ENCODE results near the gene PPP2R2D. TPM values are rescaled to one million over a fixed set of nuclear protein-coding genes. Genes with fewer than 3 reads are reported as not detected.

PPP2R2D gene
- total and polyA plus RNA-seq, 9 donors = 26.7 to 62.9 (median 42.0) TPM

DNA sequence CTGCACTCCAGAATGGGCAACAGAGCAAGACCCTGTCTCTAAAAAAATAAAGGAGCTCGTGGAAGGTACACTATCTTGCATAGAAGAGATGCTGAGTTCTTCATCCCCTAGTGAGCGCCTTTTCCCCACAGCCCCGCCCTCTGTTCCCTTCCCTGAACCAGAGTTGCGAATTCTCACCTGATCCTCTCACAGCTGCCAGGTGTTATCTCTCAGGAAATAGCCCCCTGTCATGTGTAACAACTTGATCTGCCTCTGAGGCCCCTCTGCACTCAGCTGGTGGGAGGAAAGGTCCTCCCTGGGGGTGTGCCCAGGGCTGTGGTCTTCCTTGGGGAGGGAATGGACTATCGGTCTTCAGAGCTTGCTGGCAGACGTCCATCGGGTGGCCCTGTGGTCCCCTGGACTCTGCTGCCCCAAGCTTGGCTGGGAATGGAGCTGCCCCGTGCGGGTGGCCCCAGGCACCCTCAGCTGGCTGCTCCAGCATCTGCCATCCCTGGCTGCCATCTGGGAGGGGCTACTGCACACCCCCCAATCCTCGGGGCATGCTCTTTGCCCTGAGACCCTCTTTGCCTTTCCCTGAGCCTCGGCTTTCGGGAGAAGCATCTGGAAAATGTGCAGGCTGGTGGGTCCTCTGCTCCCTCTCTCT, 102.6 kb downstream of the PPP2R2D start:
- H3K9me3 ChIP-seq = no peaks in the 10 kb centered on the region
- TF ChIP-seq POLR2A (IDR thresholded peaks at IDR 0.05) = no peak
- TF ChIP-seq EP300 (IDR thresholded peaks at IDR 0.05) = no peak
- TF ChIP-seq, protein P1, sequence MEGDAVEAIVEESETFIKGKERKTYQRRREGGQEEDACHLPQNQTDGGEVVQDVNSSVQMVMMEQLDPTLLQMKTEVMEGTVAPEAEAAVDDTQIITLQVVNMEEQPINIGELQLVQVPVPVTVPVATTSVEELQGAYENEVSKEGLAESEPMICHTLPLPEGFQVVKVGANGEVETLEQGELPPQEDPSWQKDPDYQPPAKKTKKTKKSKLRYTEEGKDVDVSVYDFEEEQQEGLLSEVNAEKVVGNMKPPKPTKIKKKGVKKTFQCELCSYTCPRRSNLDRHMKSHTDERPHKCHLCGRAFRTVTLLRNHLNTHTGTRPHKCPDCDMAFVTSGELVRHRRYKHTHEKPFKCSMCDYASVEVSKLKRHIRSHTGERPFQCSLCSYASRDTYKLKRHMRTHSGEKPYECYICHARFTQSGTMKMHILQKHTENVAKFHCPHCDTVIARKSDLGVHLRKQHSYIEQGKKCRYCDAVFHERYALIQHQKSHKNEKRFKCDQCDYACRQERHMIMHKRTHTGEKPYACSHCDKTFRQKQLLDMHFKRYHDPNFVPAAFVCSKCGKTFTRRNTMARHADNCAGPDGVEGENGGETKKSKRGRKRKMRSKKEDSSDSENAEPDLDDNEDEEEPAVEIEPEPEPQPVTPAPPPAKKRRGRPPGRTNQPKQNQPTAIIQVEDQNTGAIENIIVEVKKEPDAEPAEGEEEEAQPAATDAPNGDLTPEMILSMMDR (IDR thresholded peaks at IDR 0.05) = no peak
- H3K27me3 ChIP-seq = no peaks in the 10 kb centered on the region
- no peak overlapping the region for H3K4me3 ChIP-seq
- 70 to 76% (median 74%) methylated on average over 12 of the region's 12 CpGs for WGBS, 3 donors
- no peaks in the 10 kb centered on the region for H3K36me3 ChIP-seq
- intact Hi-C loops (cut with DNase I) = no loop called here
- no peak for DNase-seq
- H3K27ac ChIP-seq = no peak overlapping the region
- H3K4me1 ChIP-seq (ENCODE audit: insufficient read depth) = peaks cover 13% of the 10 kb centered on the region

DNA sequence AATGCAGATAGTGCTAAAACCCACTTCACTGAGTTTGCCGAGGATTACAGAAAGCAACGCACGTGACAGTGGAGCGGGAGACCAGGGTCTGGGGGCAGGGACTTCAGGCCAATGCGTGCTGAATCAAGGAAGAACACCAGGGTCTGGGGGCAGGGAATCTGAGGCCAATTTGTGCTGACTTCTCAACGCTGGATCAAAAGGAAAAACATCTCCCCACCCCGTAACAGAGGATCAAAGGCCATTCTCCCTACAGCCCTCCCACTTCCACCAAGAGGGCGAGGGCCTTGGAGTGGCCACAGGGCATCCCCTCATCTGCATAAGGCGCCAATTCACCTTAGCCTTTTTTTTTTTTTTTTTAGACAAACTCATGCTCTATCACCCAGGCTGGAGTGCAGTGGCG, 103.2 kb downstream of the PPP2R2D start:
- intact Hi-C loops (cut with DNase I) = no loop called here
- TF ChIP-seq POLR2A (IDR thresholded peaks at IDR 0.05) (no peak), EP300 (IDR thresholded peaks at IDR 0.05) (no peak)
- TF ChIP-seq, protein P1 (IDR thresholded peaks at IDR 0.05) = no peak

DNA sequence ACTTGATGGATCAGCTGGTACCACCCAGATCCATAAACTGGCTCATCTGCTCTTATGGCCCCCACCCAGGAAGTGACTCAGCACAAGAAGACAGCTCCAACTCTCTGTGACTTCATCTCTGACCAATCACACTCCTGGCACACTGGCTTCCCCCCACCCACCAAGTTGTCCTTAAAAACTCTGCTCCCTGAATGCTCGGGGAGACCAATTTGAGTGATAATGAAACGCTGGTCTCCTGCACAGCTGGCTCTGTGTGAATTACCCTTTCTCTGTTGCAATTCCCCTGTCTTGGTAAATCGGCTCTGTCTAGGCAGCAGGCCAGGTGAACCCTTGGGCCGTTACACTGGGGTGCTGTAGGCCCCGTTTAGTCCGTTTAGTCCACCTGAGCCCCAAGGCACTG, 104.3 kb downstream of the PPP2R2D start:
- H3K36me3 ChIP-seq = no peaks in the 10 kb centered on the region
- intact Hi-C loops (cut with DNase I) = no loop called here
- WGBS, 3 donors = 91 to 94% (median 94%) methylated on average over 6 of the region's 6 CpGs

More for the DNA sequence above, 103.2 kb downstream of the PPP2R2D start:
- H3K36me3 ChIP-seq = no peaks in the 10 kb centered on the region
- no peaks in the 10 kb centered on the region for H3K9me3 ChIP-seq
- 78 to 86% (median 79%) methylated on average over 10 of the region's 10 CpGs for WGBS, 3 donors
- H3K4me1 ChIP-seq (ENCODE audit: insufficient read depth) = peaks cover 6% of the 10 kb centered on the region
- no peaks in the 10 kb centered on the region for H3K27me3 ChIP-seq
- DNase-seq = no peak
- H3K4me3 ChIP-seq = no peak overlapping the region
- no peak overlapping the region for H3K27ac ChIP-seq

GRCh38 chr10:132006966-132007365, 106.2 kb downstream of the PPP2R2D start:
- no peak overlapping the region for H3K4me3 ChIP-seq
- H3K9me3 ChIP-seq = no peaks in the 10 kb centered on the region
- no peaks in the 10 kb centered on the region for H3K36me3 ChIP-seq
- DNase-seq = no peak
- TF ChIP-seq POLR2A (IDR thresholded peaks at IDR 0.05) = no peak
- H3K4me1 ChIP-seq (ENCODE audit: insufficient read depth) = peaks cover under 1% of the 10 kb centered on the region
- WGBS, 3 donors = 87 to 94% (median 90%) methylated on average over 4 of the region's 4 CpGs
- no peak overlapping the region for H3K27ac ChIP-seq
- H3K27me3 ChIP-seq = no peaks in the 10 kb centered on the region
- intact Hi-C loops (cut with DNase I) = no loop called here

More for the DNA sequence above, 104.3 kb downstream of the PPP2R2D start:
- peaks cover 2% of the 10 kb centered on the region for H3K4me1 ChIP-seq (ENCODE audit: insufficient read depth)
- no peak overlapping the region for H3K27ac ChIP-seq
- DNase-seq = no peak
- no peak for TF ChIP-seq POLR2A (IDR thresholded peaks at IDR 0.05)
- TF ChIP-seq EP300 (IDR thresholded peaks at IDR 0.05) = no peak
- TF ChIP-seq, protein P1 (IDR thresholded peaks at IDR 0.05) = no peak
- H3K4me3 ChIP-seq = no peak overlapping the region
- no peaks in the 10 kb centered on the region for H3K9me3 ChIP-seq
- no peaks in the 10 kb centered on the region for H3K27me3 ChIP-seq

GRCh38 chr10:132007681-132008080, 106.9 kb downstream of the PPP2R2D start:
- DNase-seq = no peak
- Histone ChIP-seq H3K4me1 (ENCODE audit: insufficient read depth) (no peaks in the 10 kb centered on the region), H3K9me3 (no peaks in the 10 kb centered on the region), H3K36me3 (no peaks in the 10 kb centered on the region), H3K27me3 (no peaks in the 10 kb centered on the region), H3K27ac (no peak overlapping the region), H3K4me3 (no peak overlapping the region)
- 88 to 93% (median 90%) methylated on average over 10 of the region's 10 CpGs for WGBS, 3 donors
- intact Hi-C loops (cut with DNase I) = no loop called here
- TF ChIP-seq EP300 (IDR thresholded peaks at IDR 0.05) (no peak), POLR2A (IDR thresholded peaks at IDR 0.05) (no peak)
- TF ChIP-seq, protein P1 (IDR thresholded peaks at IDR 0.05) = no peak
